ENCODE data around the gene MAN2A1.

The MAN2A1 gene

GRCh38 chr5:109812698-109813097 is 123.0 kb downstream of the MAN2A1 start:
- TF ChIP-seq EP300 (IDR thresholded peaks at IDR 0.05; ENCODE audit: borderline replicate concordance) (no peak), TCF12 (IDR thresholded peaks at IDR 0.05; ENCODE audit: low read depth) (no peak), EGR1 (IDR thresholded peaks at IDR 0.05) (no peak), RAD21 (IDR thresholded peaks at IDR 0.05; ENCODE audit: low read depth) (no peak), CEBPB (IDR thresholded peaks at IDR 0.05) (no peak), ZBTB7A (IDR thresholded peaks at IDR 0.05; ENCODE audit: low read depth) (no peak)

GRCh38 chr5:109816732-109817131 is 127.0 kb downstream of the MAN2A1 start:
- TF ChIP-seq ZBTB7A (IDR thresholded peaks at IDR 0.05; ENCODE audit: low read depth) (no peak), EGR1 (IDR thresholded peaks at IDR 0.05) (no peak), MAX (IDR thresholded peaks at IDR 0.05) (no peak), REST (IDR thresholded peaks at IDR 0.05; ENCODE audit: low read depth) (no peak), RAD21 (IDR thresholded peaks at IDR 0.05; ENCODE audit: low read depth) (no peak), TAF1 (IDR thresholded peaks at IDR 0.05; ENCODE audit: low read depth) (no peak), TEAD4 (IDR thresholded peaks at IDR 0.05) (no peak), FOXM1 (IDR thresholded peaks at IDR 0.05; ENCODE audit: borderline replicate concordance, low read depth) (no peak), TCF12 (IDR thresholded peaks at IDR 0.05; ENCODE audit: low read depth) (no peak), USF1 (IDR thresholded peaks at IDR 0.05) (no peak), CEBPB (IDR thresholded peaks at IDR 0.05) (no peak), EP300 (IDR thresholded peaks at IDR 0.05; ENCODE audit: borderline replicate concordance) (no peak), NFIC (IDR thresholded peaks at IDR 0.05) (no peak), YY1 (IDR thresholded peaks at IDR 0.05; ENCODE audit: low read depth) (no peak), CREB1 (IDR thresholded peaks at IDR 0.05; ENCODE audit: low read depth) (no peak)

- no peak for TF ChIP-seq USF1 (IDR thresholded peaks at IDR 0.05)
- TF ChIP-seq EGR1 (IDR thresholded peaks at IDR 0.05): no peak
- no peak for TF ChIP-seq REST (IDR thresholded peaks at IDR 0.05; ENCODE audit: low read depth)
- no peak for TF ChIP-seq YY1 (IDR thresholded peaks at IDR 0.05; ENCODE audit: low read depth)
- TF ChIP-seq EP300 (IDR thresholded peaks at IDR 0.05; ENCODE audit: borderline replicate concordance): no peak
- TF ChIP-seq TCF12 (IDR thresholded peaks at IDR 0.05; ENCODE audit: low read depth): no peak
- no peak for TF ChIP-seq ZBTB7A (IDR thresholded peaks at IDR 0.05; ENCODE audit: low read depth)
- TF ChIP-seq RAD21 (IDR thresholded peaks at IDR 0.05; ENCODE audit: low read depth): no peak
- no peak for TF ChIP-seq MAX (IDR thresholded peaks at IDR 0.05)
- TF ChIP-seq FOXM1 (IDR thresholded peaks at IDR 0.05; ENCODE audit: borderline replicate concordance, low read depth): no peak
These were observed 130.2 kb downstream of the MAN2A1 start for GRCh38 chr5:109819878-109820277.

GRCh38 chr5:109823597-109823996 is 133.9 kb downstream of the MAN2A1 start:
- TF ChIP-seq NFIC (IDR thresholded peaks at IDR 0.05): no peak
- TF ChIP-seq YY1 (IDR thresholded peaks at IDR 0.05; ENCODE audit: low read depth): no peak
- TF ChIP-seq EGR1 (IDR thresholded peaks at IDR 0.05): no peak
- no peak for TF ChIP-seq RAD21 (IDR thresholded peaks at IDR 0.05; ENCODE audit: low read depth)

- TF ChIP-seq MAX (IDR thresholded peaks at IDR 0.05) (no peak), EGR1 (IDR thresholded peaks at IDR 0.05) (no peak), CREB1 (IDR thresholded peaks at IDR 0.05; ENCODE audit: low read depth) (no peak), FOXM1 (IDR thresholded peaks at IDR 0.05; ENCODE audit: borderline replicate concordance, low read depth) (no peak), YY1 (IDR thresholded peaks at IDR 0.05; ENCODE audit: low read depth) (no peak), REST (IDR thresholded peaks at IDR 0.05; ENCODE audit: low read depth) (no peak), NFIC (IDR thresholded peaks at IDR 0.05) (no peak), EP300 (IDR thresholded peaks at IDR 0.05; ENCODE audit: borderline replicate concordance) (no peak), TAF1 (IDR thresholded peaks at IDR 0.05; ENCODE audit: low read depth) (no peak), RAD21 (IDR thresholded peaks at IDR 0.05; ENCODE audit: low read depth) (no peak)
These were observed 135.7 kb downstream of the MAN2A1 start for GRCh38 chr5:109825450-109825849.
